Endothelial cell of umbilical vein (primary cell): ENCODE measurements around the gene RNF130. TPM values are rescaled to one million over a fixed set of nuclear protein-coding genes. Genes with fewer than 3 reads are reported as not detected.

Experiments
- BruUV-seq: library from RNA; stranded (reverse); fragments of 400-500 nt; replicated peaks from 2 replicates; lab custom pipeline; 2021; lab: Mats Ljungman, UMichigan
- CTCF ChIA-PET: fragments of 300-600, 350-600 bp; sonication (Branson Sonifier 250); formaldehyde crosslinking; loops from one replicate; lab custom pipeline; 2021; ENCODE audit warnings: antibody characterized with exemption, inconsistent platforms; lab: Charles Lee
- POLR2A ChIA-PET: fragments of 300-600, 350-600 bp; sonication (Branson Sonifier 250); formaldehyde crosslinking; loops from one replicate; lab custom pipeline; 2021; ENCODE audit warnings: antibody characterized with exemption, inconsistent platforms; lab: Charles Lee
- DNase-seq: peaks from one replicate; pipeline ENCODE4 v3.0.0-alpha.2; 2011; ENCODE audit warnings: low read depth, low spot score
- FAIRE-seq: peaks from 2 replicates; lab custom pipeline; 2011; peaks lifted over from hg19 to GRCh38; lab: Jason Lieb, UNC
- H2AFZ ChIP-seq: 2 replicates; pipeline ENCODE4 v1.6.0; 2012; ENCODE audit warnings: low read depth, low read length, control low read depth, inconsistent platforms
- H3K27ac ChIP-seq: 2 replicates; pipeline ENCODE4 v1.5.1; 2011; ENCODE audit warnings: low read depth, mild to moderate bottlenecking, control low read depth, low read length, moderate library complexity; ENCODE audit not compliant: insufficient read depth
- H3K27me3 ChIP-seq, 2 experiments: 2 replicates each; pipeline versions ENCODE4 v1.6.0 to v1.6.1; 2011; ENCODE audit warnings: low read length in 2 of 2, mixed read lengths in 1 of 2; ENCODE audit not compliant: control insufficient read depth in 2 of 2, insufficient read depth in 2 of 2
- H3K36me3 ChIP-seq, 2 experiments: 2 replicates in 1 of 2; 3 replicates in 1 of 2; pipeline ENCODE4 v1.5.1; 2011; ENCODE audit warnings: low read length in 2 of 2, mild to moderate bottlenecking in 1 of 2, moderate library complexity in 1 of 2; ENCODE audit not compliant: control insufficient read depth in 2 of 2, insufficient read depth in 2 of 2; ENCODE audit errors: extremely low read depth in 1 of 2
- H3K4me1 ChIP-seq: 3 replicates; pipeline ENCODE4 v1.5.1; 2011; ENCODE audit warnings: mild to moderate bottlenecking, low read length; ENCODE audit not compliant: control insufficient read depth, insufficient read depth; ENCODE audit errors: extremely low read depth
- H3K4me2 ChIP-seq: 2 replicates; pipeline ENCODE4 v1.6.1; 2011; ENCODE audit warnings: low read length, control low read depth, mixed read lengths; ENCODE audit not compliant: insufficient read depth
- H3K4me3 ChIP-seq, 3 experiments: fragments of 200-600 bp in 1 of 3; sonication (generic), shearing (Covaris generic) in 1 of 3; replicated peaks in 1 of 3; 2 replicates each; pipeline ENCODE4 v1.5.1; 2011 to 2016; ENCODE audit warnings: control low read depth in 3 of 3, low read length in 3 of 3, mild to moderate bottlenecking in 2 of 3, inconsistent platforms in 1 of 3, low read depth in 1 of 3, moderate library complexity in 1 of 3; ENCODE audit not compliant: insufficient read depth in 1 of 3
- H3K79me2 ChIP-seq: 2 replicates; pipeline ENCODE4 v1.6.0; 2012; ENCODE audit warnings: low read length, inconsistent platforms; ENCODE audit not compliant: control insufficient read depth, insufficient read depth
- H3K9ac ChIP-seq: replicated peaks from 2 replicates; pipeline ENCODE3; 2011; ENCODE audit warnings: low read length, control low read depth; ENCODE audit not compliant: insufficient read depth; ENCODE audit errors: extremely low read depth
- H3K9me1 ChIP-seq: replicated peaks from 3 replicates; pipeline ENCODE4 v1.6.0; 2011; ENCODE audit warnings: mild to moderate bottlenecking, low read length; ENCODE audit not compliant: control insufficient read depth, insufficient read depth; ENCODE audit errors: extremely low read depth
- H3K9me3 ChIP-seq: replicated peaks from 2 replicates; pipeline ENCODE4 v1.5.1; 2012; ENCODE audit warnings: low read length, inconsistent platforms; ENCODE audit not compliant: control insufficient read depth, insufficient read depth
- H4K20me1 ChIP-seq: replicated peaks from 2 replicates; pipeline ENCODE3; 2011; ENCODE audit warnings: mild to moderate bottlenecking, low read length; ENCODE audit not compliant: control insufficient read depth, insufficient read depth; ENCODE audit errors: extremely low read depth
- EZH2 ChIP-seq: IDR thresholded peaks from 2 replicates; pipeline ENCODE4 v1.6.1; 2012; ENCODE audit warnings: borderline replicate concordance, low read depth, mild to moderate bottlenecking, moderate library complexity, low read length, inconsistent platforms; ENCODE audit not compliant: severe bottlenecking
- FOS ChIP-seq: IDR thresholded peaks from 2 replicates; pipeline ENCODE4 v1.6.1; 2011; ENCODE audit warnings: mild to moderate bottlenecking, low read length, moderate library complexity, borderline replicate concordance; ENCODE audit not compliant: insufficient read depth
- GATA2 ChIP-seq: IDR thresholded peaks from 2 replicates; pipeline ENCODE4 v1.7.0; 2011; ENCODE audit warnings: low read depth, mild to moderate bottlenecking, moderate library complexity, mixed read lengths, low read length; ENCODE audit not compliant: insufficient read length, insufficient read depth
- JUN ChIP-seq: IDR thresholded peaks from 2 replicates; pipeline ENCODE4 v1.6.1; 2011; ENCODE audit warnings: borderline replicate concordance, low read depth; ENCODE audit not compliant: insufficient read length, insufficient read depth
- MYC ChIP-seq: IDR thresholded peaks from one replicate; pipeline ENCODE4 v1.6.1; 2011; ENCODE audit warnings: mild to moderate bottlenecking, low read depth, low read length
- POLR2A ChIP-seq: IDR thresholded peaks from 2 replicates; pipeline ENCODE4 v1.6.1; 2012; ENCODE audit warnings: low read depth, mild to moderate bottlenecking, control low read depth, low read length
- POLR2AphosphoS5 ChIP-seq: IDR thresholded peaks from 2 replicates; pipeline ENCODE4 v1.6.1; 2012; ENCODE audit warnings: low read depth, mild to moderate bottlenecking, control low read depth, low read length, moderate library complexity; ENCODE audit not compliant: insufficient read depth
- dilution Hi-C: fragments of 300-500 bp; cut with MboI; formaldehyde crosslinking; loops from one replicate; pipeline ENCODE4 v1.15.0; 2019; ENCODE audit warnings: low sequenced_read_pairs; ENCODE audit not compliant: extremely low pct_ligation_motif_present
- intact Hi-C: fragments of 100-400 bp; cut with micrococcal nuclease; formaldehyde crosslinking; loops from one replicate; pipeline ENCODE4 v1.10.0; 2022
- polyA plus RNA-seq, 4 experiments: library from polyadenylated mRNA; depleted of rRNA in 3 of 4; stranded (reverse) in 3 of 4; unstranded in 1 of 4; fragments of >200 nt; gene quantifications; 2 replicates each; pipeline versions ENCODE4 v1.2.1 to v1.2.3, GENCODE V29; 2011 to 2012; ENCODE audit warnings: missing spikeins in 1 of 4
- total RNA-seq: library from RNA; stranded (reverse); gene quantifications from 2 replicates; pipeline ENCODE4 v1.2.3, GENCODE V29; 2021
- TF ChIP-seq, protein P1 (sequence below), 2 donors: IDR thresholded peaks; 1 replicate in 1 of 2; 2 replicates in 1 of 2; pipeline ENCODE4 v1.5.1; 2011; ENCODE audit warnings: low read length in 2 of 2, mild to moderate bottlenecking in 2 of 2, moderate library complexity in 2 of 2, control low read depth in 1 of 2, inconsistent platforms in 1 of 2, low read depth in 1 of 2; ENCODE audit not compliant: insufficient read depth in 1 of 2; ENCODE audit errors: extremely low read depth in 1 of 2
- TF ChIP-seq, protein P2 (sequence below): IDR thresholded peaks from 2 replicates; pipeline ENCODE4 v1.6.1; 2011; ENCODE audit not compliant: insufficient read depth, insufficient read length

Gene RNF130
- total and polyA plus RNA-seq, 2 donors (not counting 3 experiments of a cell fraction or from before 2014, with no cell fraction given): 43.0 to 43.1 TPM

DNA sequence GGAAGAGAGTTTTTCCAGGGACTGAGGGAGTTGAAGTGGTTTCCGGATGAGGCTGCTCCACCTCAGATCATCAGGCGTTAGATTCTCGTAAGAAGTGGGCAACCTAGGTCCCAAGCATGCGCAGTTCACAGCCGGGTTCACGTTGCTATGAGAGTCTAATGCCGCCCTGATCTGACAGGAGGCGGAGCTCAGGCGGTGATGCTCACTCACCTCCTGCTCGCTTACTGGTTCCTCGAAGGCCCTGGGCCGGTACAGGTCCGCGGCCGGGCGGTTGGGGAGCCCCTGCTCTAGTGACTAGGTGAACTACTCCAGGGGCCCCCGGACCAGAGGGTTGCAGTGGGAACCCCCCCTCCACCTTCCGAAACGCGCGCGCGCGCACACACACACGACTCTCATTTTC lies 997 bp upstream of the RNF130 start:
- intact Hi-C loops: loop anchor here (1.0 to 5.0 kb wide), 5 partner anchors 46 to 270 kb away; partner anchors contain the start of genes MRNIP and SQSTM1
- H3K36me3 ChIP-seq: no peaks in the 10 kb centered on the region
- no peaks in the 10 kb centered on the region for H3K9me1 ChIP-seq
- H3K79me2 ChIP-seq: peaks cover 10% of the 10 kb centered on the region
- H3K9me3 ChIP-seq: no peaks in the 10 kb centered on the region
- no peak for DNase-seq
- H3K4me2 ChIP-seq: no peak overlapping the region
- ChIA-PET POLR2A (no interaction called here), CTCF (no interaction called here)
- dilution Hi-C loops: no loop called here
- TF ChIP-seq JUN (no peak), POLR2A (no peak), FOS (no peak), MYC (no peak), EZH2 (no peak), GATA2 (no peak), POLR2AphosphoS5 (no peak)
- TF ChIP-seq, protein P1, sequence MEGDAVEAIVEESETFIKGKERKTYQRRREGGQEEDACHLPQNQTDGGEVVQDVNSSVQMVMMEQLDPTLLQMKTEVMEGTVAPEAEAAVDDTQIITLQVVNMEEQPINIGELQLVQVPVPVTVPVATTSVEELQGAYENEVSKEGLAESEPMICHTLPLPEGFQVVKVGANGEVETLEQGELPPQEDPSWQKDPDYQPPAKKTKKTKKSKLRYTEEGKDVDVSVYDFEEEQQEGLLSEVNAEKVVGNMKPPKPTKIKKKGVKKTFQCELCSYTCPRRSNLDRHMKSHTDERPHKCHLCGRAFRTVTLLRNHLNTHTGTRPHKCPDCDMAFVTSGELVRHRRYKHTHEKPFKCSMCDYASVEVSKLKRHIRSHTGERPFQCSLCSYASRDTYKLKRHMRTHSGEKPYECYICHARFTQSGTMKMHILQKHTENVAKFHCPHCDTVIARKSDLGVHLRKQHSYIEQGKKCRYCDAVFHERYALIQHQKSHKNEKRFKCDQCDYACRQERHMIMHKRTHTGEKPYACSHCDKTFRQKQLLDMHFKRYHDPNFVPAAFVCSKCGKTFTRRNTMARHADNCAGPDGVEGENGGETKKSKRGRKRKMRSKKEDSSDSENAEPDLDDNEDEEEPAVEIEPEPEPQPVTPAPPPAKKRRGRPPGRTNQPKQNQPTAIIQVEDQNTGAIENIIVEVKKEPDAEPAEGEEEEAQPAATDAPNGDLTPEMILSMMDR (IDR thresholded peaks at IDR 0.05; ENCODE audit: extremely low read depth in 1 of 2, insufficient read depth in 1 of 2, low read depth in 1 of 2, low read length in 2 of 2): no peak
- TF ChIP-seq, protein P2, sequence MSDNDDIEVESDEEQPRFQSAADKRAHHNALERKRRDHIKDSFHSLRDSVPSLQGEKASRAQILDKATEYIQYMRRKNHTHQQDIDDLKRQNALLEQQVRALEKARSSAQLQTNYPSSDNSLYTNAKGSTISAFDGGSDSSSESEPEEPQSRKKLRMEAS: no peak
- FAIRE-seq: no peak
- no peak overlapping the region for H3K27ac ChIP-seq
- no peak overlapping the region for H3K9ac ChIP-seq
- H2AFZ ChIP-seq: no peak overlapping the region
- no peaks in the 10 kb centered on the region for H4K20me1 ChIP-seq
- peaks cover 0 to 5% of the 10 kb centered on the region in 2 experiments for H3K27me3 ChIP-seq
- peaks cover 8% of the 10 kb centered on the region for H3K4me1 ChIP-seq
- BruUV-seq: no TSS peak
- H3K4me3 ChIP-seq: no peak overlapping the region
